ENCODE data around the gene CLEC3A.
"Not testable (repeated sequence)": the region's sequence is repeated elsewhere in the genome, so short reads cannot be mapped to it uniquely, and the experiment has no call there.

CLEC3A gene

DNA sequence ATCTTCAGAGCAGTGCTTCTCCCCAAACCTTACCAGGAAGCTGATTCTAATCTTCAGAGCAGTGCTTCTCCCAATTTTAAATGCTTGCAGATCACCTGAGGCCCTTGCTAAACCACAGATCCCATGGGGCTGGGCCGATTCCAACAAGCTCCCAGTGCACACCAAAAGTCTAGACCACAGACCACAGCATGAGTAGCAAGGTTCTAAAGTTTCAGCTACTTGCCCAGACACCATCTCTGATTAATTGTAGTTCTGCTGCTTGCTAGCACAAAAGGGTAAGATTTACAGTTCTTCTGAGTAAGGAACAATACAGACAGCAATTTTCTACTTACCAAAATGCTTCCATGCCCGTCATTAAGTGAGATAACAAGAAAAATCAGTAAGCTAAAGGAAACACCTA, 12.2 kb downstream of the CLEC3A start:
- DNase-seq (ENCODE audit: low read depth), result no peak

DNA sequence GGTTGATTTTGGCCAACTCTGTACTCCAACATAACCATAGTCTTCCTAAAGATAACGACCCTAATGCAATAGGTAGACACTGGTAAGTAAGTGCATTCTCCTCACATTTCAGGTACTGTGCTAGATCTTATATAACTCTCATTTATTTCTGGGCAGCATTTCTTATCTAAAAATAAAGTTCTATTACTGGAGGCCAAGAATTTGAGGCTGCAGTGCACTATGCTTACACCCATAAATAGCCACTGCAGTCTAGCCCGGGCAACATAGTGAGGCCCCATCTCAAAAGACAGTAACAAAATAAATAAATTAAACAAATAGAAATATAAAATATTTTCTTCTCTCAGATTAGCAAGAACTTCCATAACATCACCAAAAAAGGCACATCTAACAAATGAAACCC, 12.7 kb downstream of the CLEC3A start:
- no peak for DNase-seq (ENCODE audit: low read depth)

DNA sequence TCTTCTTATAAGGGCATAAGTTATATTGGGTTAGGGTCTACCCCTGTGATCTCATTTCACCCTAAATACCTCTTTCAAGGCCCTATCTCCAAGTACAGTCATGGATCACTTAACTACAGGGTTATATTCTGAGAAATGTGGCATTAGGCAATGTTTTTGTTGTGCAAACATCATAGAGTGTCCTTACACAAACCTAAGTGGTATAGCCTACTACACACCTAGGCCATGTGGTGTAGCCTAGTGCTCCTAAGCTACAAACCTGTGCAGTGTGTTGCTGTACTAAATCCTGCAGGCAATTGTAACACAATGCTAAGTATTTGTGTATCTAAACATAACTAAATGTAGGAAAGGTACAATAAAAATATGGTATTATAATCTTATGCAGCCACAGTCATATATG, 18.0 kb downstream of the CLEC3A start:
- no peak for DNase-seq (ENCODE audit: low read depth)

DNA sequence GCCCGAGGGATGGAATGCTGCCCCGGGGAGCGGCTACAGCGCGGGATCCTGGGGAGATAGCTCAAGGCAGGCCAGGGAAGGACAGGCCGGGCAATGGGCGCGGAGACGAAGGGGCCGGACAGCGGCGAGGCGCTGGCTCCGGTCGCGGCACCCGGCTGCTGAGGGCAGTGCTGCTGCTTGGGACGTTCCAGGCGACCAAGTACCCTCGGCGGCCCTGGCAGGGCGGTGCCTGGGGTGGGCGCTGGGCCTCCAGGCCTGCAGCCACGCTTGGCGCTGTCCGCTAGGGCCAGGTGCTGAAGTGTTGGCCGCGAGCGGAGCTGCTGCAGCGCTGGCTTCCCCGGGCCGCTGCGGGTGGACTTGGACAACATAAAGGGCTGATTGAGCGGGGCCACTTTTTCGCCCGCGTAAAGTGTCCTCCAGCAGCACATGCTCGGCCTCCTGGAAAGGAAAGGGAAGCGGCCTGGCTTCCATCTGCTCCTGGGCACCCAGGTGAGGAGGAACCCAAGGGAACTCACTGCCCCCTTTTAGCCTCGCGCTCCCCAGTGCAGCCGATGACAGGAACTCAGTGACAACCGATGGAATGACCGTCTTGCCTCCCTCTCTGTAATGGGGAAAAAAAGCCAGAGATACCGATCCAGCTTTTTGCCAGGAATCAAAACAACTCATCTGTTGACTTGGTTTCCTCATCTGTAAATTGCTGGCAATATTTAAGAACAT, 23.7 kb downstream of the CLEC3A start:
- no peak for DNase-seq (ENCODE audit: low read depth)

DNA sequence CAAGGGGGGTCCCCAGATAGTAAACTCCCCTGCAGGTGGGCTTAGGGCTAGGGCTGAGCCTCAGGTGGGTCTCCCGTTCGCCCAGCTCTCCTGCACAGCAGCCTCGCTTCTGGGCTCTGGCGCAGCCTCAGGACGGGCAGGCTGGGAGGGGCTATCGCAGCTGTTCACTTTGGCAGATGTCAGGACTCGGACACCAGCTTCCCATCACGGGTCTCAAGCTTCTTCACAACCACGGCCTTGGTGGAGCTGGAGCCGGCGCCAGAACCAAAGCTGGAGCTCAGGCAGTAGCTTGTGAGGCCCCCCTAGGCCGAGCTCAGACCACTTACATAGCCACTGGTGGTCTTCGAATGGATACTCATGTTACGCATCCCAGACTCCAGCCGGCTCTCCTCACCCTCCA, 26.0 kb downstream of the CLEC3A start:
- no peak for DNase-seq (ENCODE audit: low read depth)

DNA sequence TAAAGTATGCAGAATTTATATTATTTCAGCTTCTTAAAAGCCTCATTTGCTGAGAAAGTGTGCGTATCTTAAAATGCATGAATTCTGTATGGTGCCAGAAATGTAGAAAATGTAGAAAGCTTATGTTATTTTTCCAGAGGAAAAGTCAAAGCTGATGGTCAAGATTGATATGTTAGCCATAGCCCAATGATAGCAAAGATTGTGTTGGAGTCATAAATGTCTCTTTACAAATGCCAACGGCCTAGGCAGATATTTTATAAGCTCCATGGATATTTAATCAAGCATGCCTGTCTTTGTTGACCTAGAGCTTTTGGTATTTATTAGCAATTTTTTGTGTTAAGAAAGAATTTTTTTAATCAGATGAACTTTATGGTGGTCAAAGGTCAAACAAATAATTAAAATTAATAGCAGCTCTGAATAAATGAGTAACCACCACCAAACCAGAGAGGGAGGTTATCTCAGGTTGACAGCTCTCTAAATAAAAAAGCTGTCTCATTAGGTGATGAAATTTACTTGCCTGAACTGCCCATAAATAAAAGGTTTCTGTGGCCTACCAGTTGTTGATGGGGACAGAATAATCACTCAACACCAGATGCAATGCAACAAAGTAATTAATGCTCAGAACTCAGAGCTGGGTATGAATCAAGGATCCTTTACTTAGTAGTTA, 28.5 kb downstream of the CLEC3A start:
- no peak for DNase-seq (ENCODE audit: low read depth)

DNA sequence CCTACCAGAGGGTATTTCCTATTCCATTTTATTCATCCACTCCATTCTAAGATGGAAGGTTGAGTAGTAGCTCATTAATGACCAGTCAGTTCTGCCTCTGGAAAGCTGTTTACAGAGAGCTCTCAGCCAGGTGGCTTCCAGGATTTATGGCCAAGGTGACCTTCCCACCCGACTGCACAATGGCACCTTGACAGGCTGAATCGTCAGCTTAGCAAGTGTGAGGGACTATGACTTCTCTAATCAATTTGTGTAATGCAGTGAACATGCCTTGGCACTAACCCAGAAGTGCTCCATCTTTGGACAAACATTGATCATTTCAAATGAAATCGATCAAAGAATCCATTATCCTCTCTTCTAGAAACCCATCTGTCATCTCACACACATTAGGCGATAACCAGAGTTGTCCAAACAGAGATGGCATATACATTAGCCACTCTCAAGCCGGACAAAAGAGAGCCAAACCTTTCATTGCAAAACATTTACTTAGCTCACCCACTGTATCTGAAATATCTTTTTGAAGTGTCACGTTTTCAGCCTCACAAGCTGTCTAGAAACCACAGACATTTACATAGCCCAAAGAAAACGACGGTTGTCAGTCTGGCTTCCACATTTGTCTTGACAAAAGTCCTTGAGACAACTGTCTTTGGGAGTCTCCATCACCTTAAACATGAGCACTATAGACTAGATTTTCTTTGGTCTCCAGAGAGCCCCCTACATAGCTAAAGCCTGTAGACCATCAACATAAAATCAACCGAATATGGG, 35.6 kb downstream of the CLEC3A start:
- no peak for DNase-seq (ENCODE audit: low read depth)

DNA sequence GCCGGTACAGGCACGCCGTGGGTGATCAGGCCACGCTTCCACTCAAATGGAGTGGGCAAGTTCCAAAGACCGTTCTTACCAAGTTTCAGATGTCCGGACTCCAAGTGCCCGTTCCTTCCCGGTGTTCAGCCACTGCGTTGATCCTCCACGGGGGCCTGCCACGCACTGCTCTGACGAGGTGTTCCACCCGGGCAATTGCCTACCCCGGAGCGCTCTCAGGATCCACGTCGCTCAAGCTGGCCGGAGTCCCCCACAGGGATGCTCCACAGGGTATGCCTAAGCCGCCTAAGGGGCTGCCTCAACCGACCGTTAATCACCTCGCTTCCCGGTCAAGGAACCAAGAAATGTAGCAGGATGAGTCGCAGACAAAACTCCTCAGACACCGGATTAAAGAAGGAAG, 37.5 kb downstream of the CLEC3A start:
- not testable (repeated sequence) for DNase-seq (ENCODE audit: low read depth)

DNA sequence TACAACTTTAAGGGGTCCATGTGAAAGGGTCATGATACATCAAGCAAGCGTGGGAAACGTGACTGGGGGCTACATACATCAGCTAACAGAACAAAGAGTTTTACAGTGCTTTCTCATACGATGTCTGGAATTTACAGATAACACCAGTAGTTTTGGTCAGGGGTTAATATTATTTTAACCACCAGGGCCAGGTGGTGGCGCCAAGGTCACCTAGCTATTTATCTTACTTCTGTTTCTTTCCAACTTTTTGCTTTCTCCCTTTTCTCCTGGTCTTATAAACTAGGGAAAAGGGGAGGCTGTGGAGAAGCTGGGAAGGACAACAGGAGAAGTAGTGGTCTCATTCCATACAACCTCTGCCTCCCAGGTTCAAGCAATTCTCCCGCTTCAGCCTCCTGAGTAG, 37.9 kb downstream of the CLEC3A start:
- DNase-seq (ENCODE audit: low read depth), result no peak

DNA sequence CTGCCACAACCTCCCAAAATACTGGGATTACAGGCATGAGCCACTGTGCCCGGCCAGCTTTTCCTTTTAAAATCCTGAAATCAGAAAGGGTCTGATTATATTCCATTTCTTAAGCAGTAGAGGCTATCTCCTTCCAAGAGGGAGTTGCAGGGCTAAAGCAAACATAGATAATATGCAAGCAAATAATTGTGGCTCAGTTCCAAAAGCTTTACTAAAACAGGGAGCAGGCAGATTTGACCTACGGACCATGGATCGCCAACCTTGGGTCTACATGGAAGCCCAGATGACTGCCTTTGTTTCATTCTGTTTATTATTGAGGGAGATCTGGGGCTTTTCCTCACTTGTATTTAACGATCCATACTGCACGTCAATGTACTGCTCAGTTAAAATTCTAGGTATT, 38.5 kb downstream of the CLEC3A start:
- DNase-seq (ENCODE audit: low read depth), result no peak

DNA sequence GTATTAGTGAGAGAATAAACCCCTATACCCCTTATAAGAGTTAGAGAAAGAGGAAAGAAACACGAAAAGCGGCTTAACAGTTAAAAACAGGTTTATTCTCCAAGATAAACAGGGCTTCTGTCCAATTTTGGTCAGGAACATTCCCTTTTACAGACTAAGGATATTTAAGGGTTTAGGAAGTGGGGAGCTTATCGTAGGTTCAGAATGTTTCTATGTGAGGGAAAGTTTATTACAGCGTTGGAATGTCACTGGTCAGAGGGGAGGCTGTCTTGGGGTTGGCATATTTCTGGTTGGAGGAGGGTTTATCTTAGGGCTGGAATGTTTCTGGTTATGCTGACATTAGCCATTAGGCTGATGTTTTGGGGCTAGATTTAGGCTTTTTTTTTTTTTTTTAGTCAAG, 43.0 kb downstream of the CLEC3A start:
- DNase-seq (ENCODE audit: low read depth), result no peak

DNA sequence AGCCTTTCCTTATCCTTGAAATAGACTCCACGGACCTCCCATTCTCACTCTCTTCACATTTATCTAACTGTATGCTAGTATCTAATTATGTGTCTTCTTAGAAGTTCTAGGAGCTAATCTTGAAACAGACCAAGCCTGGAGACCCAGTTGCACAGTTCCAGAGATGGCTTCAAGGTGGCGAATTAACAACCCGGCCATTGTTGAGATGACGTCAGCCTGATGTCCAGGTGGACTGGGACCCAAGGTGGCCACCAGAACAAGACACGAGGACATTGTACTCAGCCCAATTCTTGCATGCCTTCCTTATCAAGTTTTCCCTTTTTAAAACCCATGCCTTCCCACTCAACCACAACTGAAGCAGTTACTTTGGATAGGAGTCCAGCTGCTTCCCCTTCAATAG, 47.6 kb downstream of the CLEC3A start:
- no peak for DNase-seq (ENCODE audit: low read depth)

DNA sequence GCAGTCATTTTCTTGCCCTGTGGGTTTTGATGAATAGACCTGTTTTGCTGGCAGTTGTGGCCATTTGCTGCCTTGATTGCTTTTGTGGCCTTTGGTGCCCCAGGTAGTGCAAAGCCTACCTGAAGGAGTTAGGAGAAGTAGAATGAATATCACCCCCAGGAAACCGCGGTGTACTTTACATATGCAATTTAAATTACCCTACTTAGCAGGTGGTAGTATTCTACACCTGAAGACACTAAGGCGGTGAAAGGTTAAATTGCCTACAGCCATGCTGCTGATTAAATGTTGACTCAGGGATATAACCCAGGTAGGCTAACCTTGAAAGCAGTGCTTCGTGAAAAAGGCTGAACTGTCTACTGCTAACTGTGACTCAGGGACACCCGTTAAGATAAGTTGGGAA, 49.9 kb downstream of the CLEC3A start:
- no peak for DNase-seq (ENCODE audit: low read depth)

DNA sequence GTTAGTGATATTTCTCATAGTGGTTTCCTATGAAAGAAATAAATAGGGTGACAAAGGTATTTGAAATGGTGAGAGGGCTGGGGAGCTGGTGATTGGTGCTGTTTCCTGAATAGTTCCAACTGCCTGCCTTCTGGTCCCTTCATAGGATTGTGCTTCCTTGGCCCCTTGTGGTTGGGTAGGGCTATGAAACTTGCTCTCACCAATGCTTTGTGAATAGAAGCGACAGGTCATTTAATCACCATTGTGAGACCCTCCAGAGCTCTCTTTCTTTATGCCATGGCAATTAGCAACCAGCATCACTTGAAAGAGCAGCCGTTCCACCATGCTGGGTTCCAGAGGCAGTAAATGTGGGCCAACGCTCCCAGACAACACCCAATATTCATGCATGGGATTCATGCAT, 53.5 kb downstream of the CLEC3A start:
- no peak for DNase-seq (ENCODE audit: low read depth)

DNA sequence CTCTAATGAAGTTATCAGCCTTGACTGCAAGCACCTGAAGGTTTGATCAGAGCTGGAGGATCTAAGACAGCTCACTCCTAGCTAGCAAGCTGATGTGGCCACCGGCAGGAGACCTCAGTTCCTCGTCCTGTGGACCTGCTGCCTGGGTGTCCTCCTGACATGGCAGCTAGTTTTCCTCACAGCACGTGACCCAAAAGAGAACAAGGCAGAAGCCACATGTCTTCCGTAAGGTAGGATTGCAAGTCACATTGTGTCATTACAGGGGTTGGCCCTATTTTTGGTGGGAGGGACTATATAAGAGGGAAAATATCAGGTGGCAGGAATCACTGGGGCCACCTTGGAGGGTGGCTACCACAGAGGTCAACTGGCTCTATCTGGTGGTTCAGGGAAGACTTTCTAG, 59.0 kb downstream of the CLEC3A start:
- no peak for DNase-seq (ENCODE audit: low read depth)

Measured in activated T-helper 1 cell treated with Interleukin-2 at 50 U/mL for 16 hours (primary cell).